Vagina (tissue), 2 donors: Measurements from ENCODE around the gene ARHGAP45.

Source experiments
- CTCF ChIP-seq, 3 experiments: fragments of 450-650 bp in 2 of 3; fragments of 200-600 bp in 1 of 3; sonication (generic) in 1 of 3; IDR thresholded peaks; one replicate each; pipeline ENCODE4 v1.5.1; 2017 to 2019; ENCODE audit warnings: antibody characterized with exemption in 3 of 3, mild to moderate bottlenecking in 2 of 3, moderate library complexity in 2 of 3
- POLR2AphosphoS5 ChIP-seq, 2 donors: sonication (generic); formaldehyde crosslinking; IDR thresholded peaks; one replicate each; pipeline ENCODE4 v1.9.0; 2017; ENCODE audit warnings: antibody characterized with exemption in 2 of 2, mild to moderate bottlenecking in 2 of 2, low read depth in 1 of 2; ENCODE audit not compliant: insufficient read depth in 1 of 2

DNA sequence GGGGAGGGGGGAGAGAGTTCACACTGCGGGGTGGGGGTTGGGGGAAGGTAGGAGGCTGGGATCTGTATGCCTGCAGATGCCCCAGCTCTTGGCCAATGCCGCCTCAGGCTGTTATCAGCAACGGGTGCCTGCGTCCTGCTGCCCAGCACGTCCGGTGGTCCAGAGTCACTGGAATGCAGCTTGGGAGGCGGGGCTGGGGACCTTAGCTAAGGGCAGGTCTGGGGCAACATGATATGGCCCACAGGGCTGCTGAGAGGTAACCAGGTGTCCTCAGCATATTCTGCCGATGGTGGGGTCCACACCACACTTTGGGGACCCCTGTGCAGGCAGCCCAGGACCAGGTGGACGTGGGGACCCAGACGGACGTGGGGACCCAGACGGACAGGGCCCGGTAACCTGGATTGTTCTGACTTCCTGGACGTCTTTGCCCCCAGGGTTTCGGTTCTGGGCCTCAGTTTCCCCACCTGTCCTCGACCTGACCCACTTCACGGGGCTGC, 668 bp upstream of the ARHGAP45 start:
- TF ChIP-seq CTCF (IDR thresholded peaks at IDR 0.05) (no peak), POLR2AphosphoS5 (IDR thresholded peaks at IDR 0.05; ENCODE audit: insufficient read depth in 1 of 2, low read depth in 1 of 2) (no peak)
